H9 (cell line): ENCODE data around the gene MTHFD1. TPM values are rescaled to one million over a fixed set of nuclear protein-coding genes. Genes with fewer than 3 reads are reported as not detected.

Experiments used
- DNase-seq: peaks from one replicate; pipeline ENCODE4 v3.0.0-alpha.2; 2017
- H2AFZ ChIP-seq: one replicate; pipeline ENCODE4 v1.6.1; 2013; ENCODE audit warnings: mild to moderate bottlenecking, low read length, control low read depth, moderate library complexity
- H2AK5ac ChIP-seq: 2 replicates; pipeline ENCODE4 v1.6.1; 2013; ENCODE audit warnings: low read length, control low read depth, mixed read lengths; ENCODE audit not compliant: insufficient read length
- H2BK120ac ChIP-seq: one replicate; pipeline ENCODE4 v1.6.1; 2013; ENCODE audit warnings: low read depth, mild to moderate bottlenecking, low read length, control low read depth, inconsistent platforms; ENCODE audit not compliant: poor library complexity, severe bottlenecking
- H2BK12ac ChIP-seq: 2 replicates; pipeline ENCODE4 v1.6.1; 2013; ENCODE audit warnings: low read length, control low read depth, mixed read lengths, low read depth; ENCODE audit not compliant: insufficient read length
- H2BK15ac ChIP-seq: 2 replicates; pipeline ENCODE4 v1.6.1; 2013; ENCODE audit warnings: low read depth, low read length, control low read depth
- H2BK20ac ChIP-seq: one replicate; pipeline ENCODE4 v1.6.1; 2013; ENCODE audit warnings: low read depth, mild to moderate bottlenecking, low read length, control low read depth, inconsistent platforms; ENCODE audit not compliant: poor library complexity, severe bottlenecking
- H2BK5ac ChIP-seq: 2 replicates; pipeline ENCODE4 v1.6.1; 2013; ENCODE audit warnings: low read length, control low read depth, mixed read lengths; ENCODE audit not compliant: insufficient read length
- H3K14ac ChIP-seq: 2 replicates; pipeline ENCODE4 v1.6.1; 2013; ENCODE audit warnings: low read length, control low read depth; ENCODE audit not compliant: insufficient read depth
- H3K18ac ChIP-seq: 2 replicates; pipeline ENCODE4 v1.6.1; 2013; ENCODE audit warnings: low read depth, mild to moderate bottlenecking, mixed read lengths, low read length, control low read depth; ENCODE audit not compliant: insufficient read length
- H3K23ac ChIP-seq: 2 replicates; pipeline ENCODE4 v1.6.1; 2013; ENCODE audit warnings: low read length, control low read depth, mixed read lengths, low read depth; ENCODE audit not compliant: insufficient read length
- H3K23me2 ChIP-seq: 2 replicates; pipeline ENCODE4 v1.6.1; 2013; ENCODE audit warnings: low read depth, mild to moderate bottlenecking, mixed read lengths, low read length, control low read depth; ENCODE audit not compliant: insufficient read length, poor library complexity, severe bottlenecking
- H3K27ac ChIP-seq: 2 replicates; pipeline ENCODE4 v1.5.1; 2013; ENCODE audit warnings: low read length, control low read depth, mixed read lengths, low read depth; ENCODE audit not compliant: insufficient read length
- H3K27me3 ChIP-seq: 2 replicates; pipeline ENCODE4 v1.6.1; 2013; ENCODE audit warnings: low read length, control low read depth, inconsistent platforms; ENCODE audit not compliant: insufficient read depth
- H3K4ac ChIP-seq: 2 replicates; pipeline ENCODE4 v1.6.1; 2013; ENCODE audit warnings: low read depth, mild to moderate bottlenecking, control low read depth, inconsistent platforms, low read length, moderate library complexity
- H3K4me1 ChIP-seq: 2 replicates; pipeline ENCODE4 v1.6.1; 2013; ENCODE audit warnings: low read length, control low read depth, inconsistent platforms; ENCODE audit not compliant: insufficient read depth
- H3K4me2 ChIP-seq: 2 replicates; pipeline ENCODE4 v1.6.1; 2013; ENCODE audit warnings: low read length, control low read depth, mixed read lengths; ENCODE audit not compliant: insufficient read length, insufficient read depth
- H3K56ac ChIP-seq: 2 replicates; pipeline ENCODE4 v1.6.1; 2013; ENCODE audit warnings: low read depth, mild to moderate bottlenecking, mixed read lengths, low read length, control low read depth; ENCODE audit not compliant: insufficient read length
- H3K79me1 ChIP-seq: 2 replicates; pipeline ENCODE4 v1.6.1; 2013; ENCODE audit warnings: low read depth, mild to moderate bottlenecking, moderate library complexity, low read length, control low read depth, inconsistent platforms; ENCODE audit not compliant: insufficient read depth, poor library complexity, severe bottlenecking
- H3K79me2 ChIP-seq: 2 replicates; pipeline ENCODE4 v1.6.1; 2013; ENCODE audit warnings: low read length, control low read depth, inconsistent platforms; ENCODE audit not compliant: insufficient read depth
- H3K9ac ChIP-seq: 2 replicates; pipeline ENCODE4 v1.6.1; 2013; ENCODE audit warnings: low read length, control low read depth, mixed read lengths; ENCODE audit not compliant: insufficient read length; ENCODE audit errors: extremely low read depth
- H3K9me3 ChIP-seq: one replicate; pipeline ENCODE4 v1.6.1; 2013; ENCODE audit warnings: low read depth, low read length, inconsistent platforms; ENCODE audit not compliant: control insufficient read depth
- H3T11ph ChIP-seq: one replicate; pipeline ENCODE4 v1.6.1; 2013; ENCODE audit warnings: mild to moderate bottlenecking, low read length, control low read depth, inconsistent platforms
- H4K20me1 ChIP-seq: one replicate; pipeline ENCODE4 v1.6.1; 2013; ENCODE audit not compliant: control insufficient read depth, insufficient read length, insufficient read depth
- H4K5ac ChIP-seq: 2 replicates; pipeline ENCODE4 v1.6.1; 2013; ENCODE audit warnings: low read depth, mild to moderate bottlenecking, mixed read lengths, low read length, control low read depth; ENCODE audit not compliant: insufficient read length
- H4K8ac ChIP-seq: replicated peaks from 2 replicates; pipeline ENCODE4 v1.6.1; 2013; ENCODE audit warnings: low read length, control low read depth, mixed read lengths, low read depth; ENCODE audit not compliant: insufficient read length
- H4K91ac ChIP-seq: 2 replicates; pipeline ENCODE4 v1.6.1; 2013; ENCODE audit warnings: low read depth, mild to moderate bottlenecking, moderate library complexity, mixed read lengths, low read length, control low read depth; ENCODE audit not compliant: insufficient read length
- H3K27ac Mint-ChIP-seq, 3 experiments: 2 replicates in 2 of 3; 3 replicates in 1 of 3; pipeline ENCODE4 v1.8.0; 2020 to 2021; ENCODE audit warnings: mixed read lengths in 3 of 3, mild to moderate bottlenecking in 1 of 3, moderate library complexity in 1 of 3
- H3K27me3 Mint-ChIP-seq: 2 replicates; pipeline ENCODE4 v1.8.0; 2021; ENCODE audit warnings: low read depth, mild to moderate bottlenecking, moderate library complexity, mixed read lengths
- H3K36me3 Mint-ChIP-seq, 3 experiments: 2 replicates in 2 of 3; 3 replicates in 1 of 3; pipeline ENCODE4 v1.8.0; 2020 to 2021; ENCODE audit warnings: low read depth in 3 of 3, mixed read lengths in 3 of 3; ENCODE audit not compliant: insufficient read depth in 1 of 3
- H3K4me1 Mint-ChIP-seq, 2 experiments: 2 replicates each; pipeline ENCODE4 v1.8.0; 2020; ENCODE audit warnings: mixed read lengths in 2 of 2
- H3K4me3 Mint-ChIP-seq, 2 experiments: 2 replicates in 1 of 2; 3 replicates in 1 of 2; pipeline ENCODE4 v1.8.0; 2020 to 2021; ENCODE audit warnings: mild to moderate bottlenecking in 2 of 2, mixed read lengths in 2 of 2, moderate library complexity in 1 of 2
- H3K9me3 Mint-ChIP-seq, 2 experiments: 2 replicates in 1 of 2; 3 replicates in 1 of 2; pipeline ENCODE4 v1.8.0; 2020; ENCODE audit warnings: mild to moderate bottlenecking in 2 of 2, mixed read lengths in 2 of 2, moderate library complexity in 1 of 2
- WGBS: extraction: QIAGEN DNeasy Blood & Tissue Kit; methylation state at CpG from one replicate; pipeline ENCODE4 v1.1.7; 2013; ENCODE audit warnings: missing lambda C conversion rate, low lambda C conversion rate, mixed read lengths; ENCODE audit not compliant: insufficient read length; ENCODE audit errors: extremely low coverage; 5-methylcytosine and 5-hydroxymethylcytosine counted together
- total RNA-seq: library from RNA; stranded (reverse); gene quantifications from 2 replicates; pipeline ENCODE4 v1.2.1, GENCODE V29; 2021
- TF ChIP-seq, protein P1 (sequence below): fragments of 200-600 bp; sonication (generic); conservative IDR thresholded peaks from 3 replicates; pipeline ENCODE4 v1.8.0; 2021; ENCODE audit warnings: antibody characterized with exemption, mild to moderate bottlenecking

Gene MTHFD1
- total RNA-seq, 1 experiment from 2014 or later, result 203 TPM

DNA sequence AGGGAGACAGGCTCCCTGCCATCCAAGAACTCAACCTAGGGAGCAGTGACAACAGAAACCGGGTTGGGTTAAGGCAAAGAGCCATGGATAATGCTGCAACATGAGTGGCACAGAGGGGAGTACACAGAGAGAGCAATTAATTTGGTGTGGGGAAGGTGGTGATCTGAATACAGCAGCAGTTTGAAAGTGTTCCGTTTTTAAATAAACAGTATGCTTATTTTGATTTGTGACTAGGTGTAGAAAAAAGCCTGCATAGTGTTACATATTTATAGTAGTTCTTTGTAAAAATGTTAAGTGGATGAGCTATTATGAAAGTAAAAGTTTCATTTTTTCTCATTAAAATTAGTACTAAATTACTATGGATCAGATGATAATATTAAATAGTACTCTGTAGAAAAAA lies 85.9 kb downstream of the MTHFD1 start:
- Histone ChIP-seq H4K5ac (no peak overlapping the region), H3K4me2 (no peak overlapping the region), H2BK12ac (no peak overlapping the region), H2BK5ac (no peak overlapping the region), H3K23ac (no peak overlapping the region), H3K27me3 (no peaks in the 10 kb centered on the region), H4K8ac (no peak overlapping the region), H3K56ac (no peak overlapping the region), H4K91ac (no peak overlapping the region), H4K20me1 (no peaks in the 10 kb centered on the region), H3T11ph (no peak overlapping the region), H3K27ac (no peak overlapping the region), H2BK15ac (no peak overlapping the region), H3K4me1 (no peaks in the 10 kb centered on the region), H3K9me3 (no peaks in the 10 kb centered on the region), H3K23me2 (no peaks in the 10 kb centered on the region), H2AFZ (no peak overlapping the region), H3K14ac (no peak overlapping the region), H3K79me2 (no peaks in the 10 kb centered on the region), H2BK20ac (no peak overlapping the region), H3K18ac (no peak overlapping the region), H3K4ac (no peak overlapping the region), H3K79me1 (no peaks in the 10 kb centered on the region), H2AK5ac (no peak overlapping the region), H3K9ac (no peak overlapping the region), H2BK120ac (no peak overlapping the region)
- no peaks in the 10 kb centered on the region for H3K9me3 Mint-ChIP-seq
- H3K36me3 Mint-ChIP-seq, result no peaks in the 10 kb centered on the region; a peak in 1 of 7 replicates
- TF ChIP-seq, protein P1, sequence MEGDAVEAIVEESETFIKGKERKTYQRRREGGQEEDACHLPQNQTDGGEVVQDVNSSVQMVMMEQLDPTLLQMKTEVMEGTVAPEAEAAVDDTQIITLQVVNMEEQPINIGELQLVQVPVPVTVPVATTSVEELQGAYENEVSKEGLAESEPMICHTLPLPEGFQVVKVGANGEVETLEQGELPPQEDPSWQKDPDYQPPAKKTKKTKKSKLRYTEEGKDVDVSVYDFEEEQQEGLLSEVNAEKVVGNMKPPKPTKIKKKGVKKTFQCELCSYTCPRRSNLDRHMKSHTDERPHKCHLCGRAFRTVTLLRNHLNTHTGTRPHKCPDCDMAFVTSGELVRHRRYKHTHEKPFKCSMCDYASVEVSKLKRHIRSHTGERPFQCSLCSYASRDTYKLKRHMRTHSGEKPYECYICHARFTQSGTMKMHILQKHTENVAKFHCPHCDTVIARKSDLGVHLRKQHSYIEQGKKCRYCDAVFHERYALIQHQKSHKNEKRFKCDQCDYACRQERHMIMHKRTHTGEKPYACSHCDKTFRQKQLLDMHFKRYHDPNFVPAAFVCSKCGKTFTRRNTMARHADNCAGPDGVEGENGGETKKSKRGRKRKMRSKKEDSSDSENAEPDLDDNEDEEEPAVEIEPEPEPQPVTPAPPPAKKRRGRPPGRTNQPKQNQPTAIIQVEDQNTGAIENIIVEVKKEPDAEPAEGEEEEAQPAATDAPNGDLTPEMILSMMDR, result no peak
- no CpG with 5 or more reads among the region's 2 CpGs for WGBS
- peak overlapping the region in 1 of 3 experiments; percentile 5; a peak in 1 of 7 replicates for H3K27ac Mint-ChIP-seq
- H3K4me3 Mint-ChIP-seq, result no peak overlapping the region
- H3K4me1 Mint-ChIP-seq, result peaks cover 6 to 11% of the 10 kb centered on the region in 2 experiments
- no peak for DNase-seq
- H3K27me3 Mint-ChIP-seq, result no peaks in the 10 kb centered on the region
